ENCODE data around the gene EXT2.

GRCh38 chr11:44068180-44068579 lies 27.3 kb upstream of the EXT2 start:
- TF ChIP-seq CTCF (IDR thresholded peaks at IDR 0.05; ENCODE audit: low read length) (no peak), EZH2 (optimal IDR thresholded peaks at IDR 0.05; ENCODE audit: low read depth, low read length) (no peak)

Measured in MM.1S (cell line).